CD14-positive monocyte (primary cell): ENCODE measurements around the gene JCAD. TPM values are rescaled to one million over a fixed set of nuclear protein-coding genes. Genes with fewer than 3 reads are reported as not detected.
A peak's percentile ranks its signal among the peaks of the same experiment; 100 is the strongest.

ENCODE experiments used
- DNase-seq, 3 donors: peaks; one replicate each; pipeline ENCODE4 v3.0.0-alpha.2; 2011 to 2022
- H2AFZ ChIP-seq: 2 replicates; pipeline ENCODE4 v1.6.0; 2012; ENCODE audit warnings: mild to moderate bottlenecking, low read depth, low read length, inconsistent platforms; ENCODE audit not compliant: insufficient read depth, poor library complexity, severe bottlenecking
- H3K27ac ChIP-seq, 2 donors: 1 replicate in 1 of 2; 2 replicates in 1 of 2; pipeline ENCODE4 v1.5.1; 2012 to 2013; ENCODE audit warnings: low read length in 2 of 2, control low read depth in 1 of 2, inconsistent platforms in 1 of 2, low read depth in 1 of 2, mild to moderate bottlenecking in 1 of 2
- H3K27me3 ChIP-seq, 2 donors: one replicate each; pipeline versions ENCODE4 v1.6.0 to v1.6.1; 2011 to 2013; ENCODE audit warnings: low read length in 2 of 2; ENCODE audit not compliant: control insufficient read depth in 2 of 2, insufficient read depth in 2 of 2
- H3K36me3 ChIP-seq, 2 donors: replicated peaks in 1 of 2; 1 replicate in 1 of 2; 2 replicates in 1 of 2; pipeline versions ENCODE4 v1.5.1 to v1.6.1; 2012 to 2013; ENCODE audit warnings: low read length in 2 of 2, control low read depth in 1 of 2, inconsistent platforms in 1 of 2, mild to moderate bottlenecking in 1 of 2; ENCODE audit not compliant: insufficient read depth in 2 of 2, control insufficient read depth in 1 of 2
- H3K4me1 ChIP-seq, 2 donors: 1 replicate in 1 of 2; 2 replicates in 1 of 2; pipeline versions ENCODE4 v1.5.1 to v1.6.1; 2012 to 2013; ENCODE audit warnings: low read length in 2 of 2, control low read depth in 1 of 2, inconsistent platforms in 1 of 2, mild to moderate bottlenecking in 1 of 2, moderate library complexity in 1 of 2; ENCODE audit not compliant: insufficient read depth in 2 of 2, control insufficient read depth in 1 of 2
- H3K4me2 ChIP-seq: replicated peaks from 2 replicates; pipeline ENCODE3; 2012; ENCODE audit warnings: low read length, moderate library complexity, mild to moderate bottlenecking; ENCODE audit not compliant: poor library complexity, severe bottlenecking; ENCODE audit errors: extremely low read depth
- H3K4me3 ChIP-seq, 3 experiments: fragments of 200-600 bp in 1 of 3; sonication (generic) in 1 of 3; replicated peaks in 1 of 3; 1 replicate in 2 of 3; 2 replicates in 1 of 3; pipeline ENCODE4 v1.5.1; 2011 to 2013; ENCODE audit warnings: low read length in 3 of 3, mild to moderate bottlenecking in 3 of 3, control low read depth in 2 of 3, low read depth in 2 of 3, inconsistent platforms in 1 of 3, moderate library complexity in 1 of 3
- H3K79me2 ChIP-seq: 2 replicates; pipeline ENCODE4 v1.6.0; 2012; ENCODE audit warnings: mild to moderate bottlenecking, control low read depth, inconsistent platforms, low read length, moderate library complexity; ENCODE audit not compliant: insufficient read depth
- H3K9ac ChIP-seq: 2 replicates; pipeline ENCODE4 v1.6.0; 2017; ENCODE audit warnings: low read length, mild to moderate bottlenecking; ENCODE audit not compliant: insufficient read depth, poor library complexity, severe bottlenecking
- H3K9me3 ChIP-seq, 2 donors: replicated peaks in 1 of 2; 1 replicate in 1 of 2; 2 replicates in 1 of 2; pipeline versions ENCODE4 v1.5.1 to v1.6.1; 2012 to 2013; ENCODE audit warnings: low read length in 2 of 2, control low read depth in 1 of 2; ENCODE audit not compliant: control insufficient read depth in 1 of 2, insufficient read depth in 1 of 2
- H4K20me1 ChIP-seq: 2 replicates; pipeline ENCODE4 v1.6.0; 2012; ENCODE audit warnings: mild to moderate bottlenecking, low read length, control low read depth, moderate library complexity; ENCODE audit not compliant: insufficient read depth
- H3K27ac Mint-ChIP-seq, 7 donors: one replicate each; pipeline ENCODE4 v1.8.0; 2020; ENCODE audit warnings: mild to moderate bottlenecking in 7 of 7, mixed read lengths in 7 of 7, moderate library complexity in 6 of 7, inconsistent platforms in 2 of 7
- H3K27me3 Mint-ChIP-seq, 3 donors: one replicate each; pipeline ENCODE4 v1.8.0; 2021 to 2022; ENCODE audit warnings: low read depth in 3 of 3, mild to moderate bottlenecking in 3 of 3, mixed read lengths in 3 of 3, moderate library complexity in 3 of 3, inconsistent platforms in 1 of 3
- H3K36me3 Mint-ChIP-seq, 2 donors: one replicate each; pipeline ENCODE4 v1.8.0; 2020; ENCODE audit warnings: mixed read lengths in 2 of 2, inconsistent platforms in 1 of 2, mild to moderate bottlenecking in 1 of 2
- H3K4me1 Mint-ChIP-seq: one replicate; pipeline ENCODE4 v1.8.0; 2020; ENCODE audit warnings: mild to moderate bottlenecking, mixed read lengths
- H3K4me3 Mint-ChIP-seq, 2 donors: one replicate each; pipeline ENCODE4 v1.8.0; 2020; ENCODE audit warnings: mild to moderate bottlenecking in 2 of 2, mixed read lengths in 2 of 2, moderate library complexity in 1 of 2
- H3K9me3 Mint-ChIP-seq, 7 donors: one replicate each; pipeline ENCODE4 v1.8.0; 2020 to 2022; ENCODE audit warnings: mixed read lengths in 7 of 7, mild to moderate bottlenecking in 6 of 7, moderate library complexity in 6 of 7, inconsistent platforms in 2 of 7
- WGBS: methylation state at CpG from one replicate; pipeline ENCODE4 v1.1.5; 2013; ENCODE audit warnings: missing lambda C conversion rate; ENCODE audit not compliant: insufficient coverage; 5-methylcytosine and 5-hydroxymethylcytosine counted together
- intact Hi-C, 2 donors: fragments of 100-400 bp; cut with micrococcal nuclease; formaldehyde crosslinking; loops; one replicate each; pipeline versions ENCODE4 v1.15.0 to v1.15.1; 2023
- polyA plus RNA-seq, 3 donors: library from polyadenylated mRNA; depleted of rRNA in 1 of 3; unstranded in 2 of 3; stranded (reverse) in 1 of 3; fragments of 300-500 nt in 2 of 3; fragments of >200 nt in 1 of 3; fragmentation: Illumina TruSeq in 2 of 3; gene quantifications; 1 replicate in 2 of 3; 2 replicates in 1 of 3; pipeline ENCODE4 v1.2.3, GENCODE V29; 2012 to 2021
- TF ChIP-seq, protein P1 (sequence below): fragments of 200-600 bp; IDR thresholded peaks from one replicate; pipeline ENCODE4 v1.8.0; 2022; ENCODE audit warnings: antibody characterized with exemption, mild to moderate bottlenecking

JCAD gene
- polyA plus RNA-seq, 3 donors = not detected

DNA sequence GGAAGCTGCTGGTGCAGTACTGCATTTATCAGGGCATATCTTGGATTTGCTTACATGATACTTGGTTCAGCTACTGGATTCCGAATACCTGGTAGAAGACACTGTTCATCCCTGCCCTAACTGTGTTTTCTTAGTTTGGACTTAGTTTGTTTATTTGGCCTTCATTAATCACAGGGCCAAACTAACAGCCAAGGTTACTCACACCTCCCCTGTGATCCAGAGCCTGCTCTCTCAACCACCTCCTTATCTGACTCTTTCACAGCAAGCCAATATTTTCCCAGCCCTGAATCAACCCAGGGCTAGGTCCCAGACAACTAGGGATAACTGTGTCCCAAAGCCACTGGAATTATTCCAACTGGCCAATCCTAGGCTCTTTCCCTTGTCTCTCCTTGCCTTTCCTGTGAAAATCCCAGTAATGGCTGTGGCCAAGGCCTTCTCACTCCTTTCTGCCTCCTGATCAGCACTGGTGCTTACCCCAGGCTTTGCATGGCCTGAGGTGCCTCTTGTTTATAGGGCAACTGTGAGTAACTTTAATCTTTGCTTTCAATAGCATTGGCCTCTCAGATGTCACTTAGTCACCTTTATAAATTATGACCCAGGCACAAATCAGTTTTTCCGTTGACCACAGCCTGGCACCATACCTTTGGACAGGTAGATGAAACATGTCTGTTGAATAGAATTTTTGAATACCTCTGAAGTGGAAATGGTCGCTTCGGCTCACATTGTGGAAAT lies 9.3 kb upstream of the JCAD start:
- no peak overlapping the region for H3K4me3 Mint-ChIP-seq
- Histone ChIP-seq H3K79me2 (no peaks in the 10 kb centered on the region), H3K4me2 (no peak overlapping the region), H3K4me3 (no peak overlapping the region), H3K9ac (no peak overlapping the region), H3K36me3 (no peaks in the 10 kb centered on the region), H3K9me3 (no peaks in the 10 kb centered on the region), H4K20me1 (no peaks in the 10 kb centered on the region), H3K4me1 (no peaks in the 10 kb centered on the region), H2AFZ (no peak overlapping the region), H3K27me3 (no peaks in the 10 kb centered on the region), H3K27ac (no peak overlapping the region)
- DNase-seq = no peak
- intact Hi-C loops = no loop called here
- TF ChIP-seq, protein P1, sequence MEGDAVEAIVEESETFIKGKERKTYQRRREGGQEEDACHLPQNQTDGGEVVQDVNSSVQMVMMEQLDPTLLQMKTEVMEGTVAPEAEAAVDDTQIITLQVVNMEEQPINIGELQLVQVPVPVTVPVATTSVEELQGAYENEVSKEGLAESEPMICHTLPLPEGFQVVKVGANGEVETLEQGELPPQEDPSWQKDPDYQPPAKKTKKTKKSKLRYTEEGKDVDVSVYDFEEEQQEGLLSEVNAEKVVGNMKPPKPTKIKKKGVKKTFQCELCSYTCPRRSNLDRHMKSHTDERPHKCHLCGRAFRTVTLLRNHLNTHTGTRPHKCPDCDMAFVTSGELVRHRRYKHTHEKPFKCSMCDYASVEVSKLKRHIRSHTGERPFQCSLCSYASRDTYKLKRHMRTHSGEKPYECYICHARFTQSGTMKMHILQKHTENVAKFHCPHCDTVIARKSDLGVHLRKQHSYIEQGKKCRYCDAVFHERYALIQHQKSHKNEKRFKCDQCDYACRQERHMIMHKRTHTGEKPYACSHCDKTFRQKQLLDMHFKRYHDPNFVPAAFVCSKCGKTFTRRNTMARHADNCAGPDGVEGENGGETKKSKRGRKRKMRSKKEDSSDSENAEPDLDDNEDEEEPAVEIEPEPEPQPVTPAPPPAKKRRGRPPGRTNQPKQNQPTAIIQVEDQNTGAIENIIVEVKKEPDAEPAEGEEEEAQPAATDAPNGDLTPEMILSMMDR = no peak
- peaks cover 4 to 9% (median 4%) of the 10 kb centered on the region in 3 donors for H3K27me3 Mint-ChIP-seq
- H3K9me3 Mint-ChIP-seq = peaks cover 0 to 2% (median 0%) of the 10 kb centered on the region in 7 donors
- H3K36me3 Mint-ChIP-seq = no peaks in the 10 kb centered on the region
- H3K27ac Mint-ChIP-seq = peak overlapping the region in 1 of 7 donors; percentile 31
- 92% methylated on average over 2 of the region's 4 CpGs for WGBS
- H3K4me1 Mint-ChIP-seq = no peaks in the 10 kb centered on the region

DNA sequence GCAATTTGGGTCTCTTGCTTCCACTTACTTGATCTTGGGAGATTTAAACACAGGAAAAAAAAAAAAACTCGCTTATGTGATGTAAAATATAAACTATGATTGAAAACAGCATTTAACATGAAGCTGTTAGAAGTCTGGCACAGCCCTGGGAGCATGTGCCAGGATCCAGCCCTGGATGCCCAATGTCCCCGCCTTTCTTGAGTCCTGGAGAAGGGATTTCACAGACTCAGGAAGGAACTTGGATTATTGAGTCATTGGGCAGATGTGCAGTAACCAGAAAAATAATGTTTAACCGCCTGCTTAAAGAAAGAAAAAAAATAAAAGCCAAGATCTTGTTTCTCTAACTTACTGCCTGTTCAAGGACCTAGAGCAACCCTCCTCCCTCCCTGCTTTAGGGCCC lies 3.7 kb upstream of the JCAD start:
- Histone ChIP-seq H3K27ac (no peak overlapping the region), H3K9me3 (peaks cover 5 to 6% of the 10 kb centered on the region in 2 donors), H2AFZ (no peak overlapping the region), H4K20me1 (no peaks in the 10 kb centered on the region), H3K79me2 (no peaks in the 10 kb centered on the region), H3K36me3 (no peaks in the 10 kb centered on the region), H3K4me2 (no peak overlapping the region), H3K4me3 (no peak overlapping the region), H3K27me3 (peaks cover 22 to 28% of the 10 kb centered on the region in 2 donors), H3K4me1 (peaks cover 12 to 17% of the 10 kb centered on the region in 2 donors), H3K9ac (no peak overlapping the region)
- H3K4me1 Mint-ChIP-seq = peaks cover 16% of the 10 kb centered on the region
- H3K27me3 Mint-ChIP-seq = peaks cover 29 to 45% (median 30%) of the 10 kb centered on the region in 3 donors
- DNase-seq = no peak
- H3K9me3 Mint-ChIP-seq = peaks cover 0 to 5% (median 4%) of the 10 kb centered on the region in 7 donors
- H3K4me3 Mint-ChIP-seq = no peak overlapping the region
- intact Hi-C loops = no loop called here
- no CpG with 5 or more reads among the region's 3 CpGs for WGBS
- H3K36me3 Mint-ChIP-seq = peaks cover 0 to 5% of the 10 kb centered on the region in 2 donors
- TF ChIP-seq, protein P1 = no peak
- H3K27ac Mint-ChIP-seq = no peak overlapping the region
